Duodenal mucosa (tissue), 2 donors: ENCODE data around the gene C1orf50.
A peak's percentile ranks its signal among the peaks of the same experiment; 100 is the strongest.
"Not testable (repeated sequence)": the region's sequence is repeated elsewhere in the genome, so short reads cannot be mapped to it uniquely, and the experiment has no call there.

Experiments used
- H3K27ac ChIP-seq: one replicate; pipeline ENCODE4 v1.7.0; 2013; ENCODE audit warnings: low read depth, low read length
- H3K27me3 ChIP-seq, 2 donors: one replicate each; pipeline ENCODE4 v1.7.0; 2013; ENCODE audit warnings: low read length in 2 of 2, control low read depth in 1 of 2; ENCODE audit not compliant: insufficient read depth in 2 of 2, control insufficient read depth in 1 of 2
- H3K36me3 ChIP-seq, 2 donors: one replicate each; pipeline ENCODE4 v1.7.0; 2013; ENCODE audit warnings: low read length in 2 of 2, control low read depth in 1 of 2; ENCODE audit not compliant: insufficient read depth in 2 of 2, control insufficient read depth in 1 of 2
- H3K4me1 ChIP-seq, 2 donors: one replicate each; pipeline ENCODE4 v1.7.0; 2013; ENCODE audit warnings: low read length in 2 of 2, control low read depth in 1 of 2; ENCODE audit not compliant: insufficient read depth in 2 of 2, control insufficient read depth in 1 of 2
- H3K4me3 ChIP-seq, 2 donors: one replicate each; pipeline ENCODE4 v1.7.0; 2013; ENCODE audit warnings: low read length in 2 of 2, low read depth in 1 of 2
- H3K9ac ChIP-seq, 2 donors: one replicate each; pipeline ENCODE4 v1.7.0; 2013; ENCODE audit warnings: low read length in 2 of 2, low read depth in 1 of 2
- H3K9me3 ChIP-seq, 2 donors: one replicate each; pipeline ENCODE4 v1.7.0; 2013; ENCODE audit warnings: low read length in 2 of 2, control low read depth in 1 of 2; ENCODE audit not compliant: control insufficient read depth in 1 of 2

The C1orf50 gene

GRCh38 chr1:42793824-42794223 lies 26.8 kb downstream of the C1orf50 start:
- no peak overlapping the region for H3K4me3 ChIP-seq
- H3K9ac ChIP-seq, result no peak overlapping the region

GRCh38 chr1:42797414-42797813 lies 30.4 kb downstream of the C1orf50 start:
- Histone ChIP-seq H3K4me3 (no peak overlapping the region), H3K27me3 (no peaks in the 10 kb centered on the region), H3K4me1 (no peaks in the 10 kb centered on the region), H3K36me3 (no peaks in the 10 kb centered on the region), H3K27ac (no peak overlapping the region), H3K9me3 (no peaks in the 10 kb centered on the region), H3K9ac (no peak overlapping the region)

More at GRCh38 chr1:42793824-42794223, 26.8 kb downstream of the C1orf50 start:
- no peak overlapping the region for H3K27ac ChIP-seq
- H3K9me3 ChIP-seq, result no peaks in the 10 kb centered on the region
- H3K36me3 ChIP-seq, result no peaks in the 10 kb centered on the region
- H3K27me3 ChIP-seq, result no peaks in the 10 kb centered on the region
- no peaks in the 10 kb centered on the region for H3K4me1 ChIP-seq

- Histone ChIP-seq H3K27me3 (no peaks in the 10 kb centered on the region), H3K9me3 (no peaks in the 10 kb centered on the region), H3K27ac (no peak overlapping the region), H3K36me3 (no peaks in the 10 kb centered on the region), H3K9ac (no peak overlapping the region), H3K4me1 (no peaks in the 10 kb centered on the region), H3K4me3 (no peak overlapping the region)
These were observed 30.9 kb downstream of the C1orf50 start for GRCh38 chr1:42797979-42798378.

- peaks cover 0 to 14% of the 10 kb centered on the region in 2 donors for H3K36me3 ChIP-seq
- no peak overlapping the region for H3K9ac ChIP-seq
- H3K9me3 ChIP-seq, result no peaks in the 10 kb centered on the region
- H3K4me1 ChIP-seq, result no peaks in the 10 kb centered on the region
- no peak overlapping the region for H3K4me3 ChIP-seq
- no peak overlapping the region for H3K27ac ChIP-seq
- H3K27me3 ChIP-seq, result no peaks in the 10 kb centered on the region
These were observed 34.9 kb downstream of the C1orf50 start for GRCh38 chr1:42801832-42802473.

GRCh38 chr1:42806171-42806570 lies 39.1 kb downstream of the C1orf50 start:
- Histone ChIP-seq H3K4me1 (no peaks in the 10 kb centered on the region), H3K9ac (no peak overlapping the region), H3K4me3 (no peak overlapping the region), H3K27ac (no peak overlapping the region), H3K9me3 (no peaks in the 10 kb centered on the region), H3K36me3 (peaks cover 0 to 14% of the 10 kb centered on the region in 2 donors), H3K27me3 (no peaks in the 10 kb centered on the region)

- Histone ChIP-seq H3K36me3 (peaks cover 0 to 14% of the 10 kb centered on the region in 2 donors), H3K4me1 (no peaks in the 10 kb centered on the region), H3K27ac (no peak overlapping the region), H3K9ac (no peak overlapping the region), H3K27me3 (no peaks in the 10 kb centered on the region), H3K9me3 (no peaks in the 10 kb centered on the region), H3K4me3 (no peak overlapping the region)
These were observed 39.5 kb downstream of the C1orf50 start for GRCh38 chr1:42806593-42806992.

- H3K27ac ChIP-seq, result no peak overlapping the region
- peaks cover 0 to 14% of the 10 kb centered on the region in 2 donors for H3K36me3 ChIP-seq
- H3K27me3 ChIP-seq, result no peaks in the 10 kb centered on the region
- H3K9ac ChIP-seq, result no peak overlapping the region
- no peaks in the 10 kb centered on the region for H3K9me3 ChIP-seq
- no peaks in the 10 kb centered on the region for H3K4me1 ChIP-seq
- H3K4me3 ChIP-seq, result no peak overlapping the region
These were observed 40.1 kb downstream of the C1orf50 start for GRCh38 chr1:42807056-42807668.

GRCh38 chr1:42814815-42815214 lies 47.8 kb downstream of the C1orf50 start:
- not testable (repeated sequence) for H3K36me3 ChIP-seq, H3K27ac ChIP-seq, H3K4me3 ChIP-seq, H3K9ac ChIP-seq, H3K27me3 ChIP-seq, H3K9me3 ChIP-seq
- H3K4me1 ChIP-seq, result peaks cover 14 to 17% of the 10 kb centered on the region in 2 donors

GRCh38 chr1:42815941-42816584 lies 49.0 kb downstream of the C1orf50 start:
- H3K4me1 ChIP-seq, result peaks cover 14 to 17% of the 10 kb centered on the region in 2 donors
- no peaks in the 10 kb centered on the region for H3K27me3 ChIP-seq
- H3K4me3 ChIP-seq, result peak overlapping the region; percentile 84 to 92
- no peak overlapping the region for H3K27ac ChIP-seq
- peak overlapping the region; percentile 63 to 73 for H3K9ac ChIP-seq
- H3K9me3 ChIP-seq, result no peaks in the 10 kb centered on the region
- no peaks in the 10 kb centered on the region for H3K36me3 ChIP-seq
